Lung microvascular endothelial cell (primary cell): ENCODE data around the gene SH3RF2. TPM values are rescaled to one million over a fixed set of nuclear protein-coding genes. Genes with fewer than 3 reads are reported as not detected.
"Not testable (repeated sequence)": the region's sequence is repeated elsewhere in the genome, so short reads cannot be mapped to it uniquely, and the experiment has no call there.

Experiments used
- DNase-seq, 2 donors: peaks; one replicate each; pipeline versions ENCODE4 v3.0.0 to v3.0.0-alpha.2; 2010; ENCODE audit warnings: low read depth in 2 of 2
- total RNA-seq: library from RNA; depleted of rRNA; stranded (reverse); fragments of >200 nt; gene quantifications from 2 replicates; pipeline ENCODE4 v1.2.1, GENCODE V29; 2014

Gene SH3RF2
- total RNA-seq: 0.22 TPM in 1 of 2 replicates, not detected in the other

- peak; percentile 5 to 73 for DNase-seq
Measured at GRCh38 chr5:145936401-145937131, at the start of gene SH3RF2. SH3RF2 (plus strand) TSS chr5:145936578; CDS start chr5:145937929, 1,351 bp downstream.

- DNase-seq: no peak
Measured at GRCh38 chr5:145887217-145887616, 49.2 kb upstream of the SH3RF2 start.

GRCh38 chr5:145887976-145888574, 48.3 kb upstream of the SH3RF2 start:
- DNase-seq: peak; percentile 67 to 77

- DNase-seq: no peak
Measured at GRCh38 chr5:145889611-145890010, 46.8 kb upstream of the SH3RF2 start.

- DNase-seq: not testable (repeated sequence)
Measured at GRCh38 chr5:145891378-145891777, 45.0 kb upstream of the SH3RF2 start.

GRCh38 chr5:145898171-145898570, 38.2 kb upstream of the SH3RF2 start:
- DNase-seq: no peak

GRCh38 chr5:145902421-145902820, 34.0 kb upstream of the SH3RF2 start:
- no peak for DNase-seq

GRCh38 chr5:145903113-145903512, 33.3 kb upstream of the SH3RF2 start:
- no peak for DNase-seq

GRCh38 chr5:145903867-145904266, 32.5 kb upstream of the SH3RF2 start:
- DNase-seq: no peak

GRCh38 chr5:145904743-145905142, 31.6 kb upstream of the SH3RF2 start:
- DNase-seq: no peak

- peak in 1 of 2 donors; percentile 58 for DNase-seq
Measured at GRCh38 chr5:145906401-145906800, 30.0 kb upstream of the SH3RF2 start.

GRCh38 chr5:145908206-145908960, 28.0 kb upstream of the SH3RF2 start:
- DNase-seq: no peak

GRCh38 chr5:145911164-145911563, 25.2 kb upstream of the SH3RF2 start:
- DNase-seq: no peak

- DNase-seq: no peak
Measured at GRCh38 chr5:145912019-145912418, 24.4 kb upstream of the SH3RF2 start.

- DNase-seq: no peak
Measured at GRCh38 chr5:145912594-145912993, 23.8 kb upstream of the SH3RF2 start.

- DNase-seq: no peak
Measured at GRCh38 chr5:145913701-145914100, 22.7 kb upstream of the SH3RF2 start.

- DNase-seq: no peak
Measured at GRCh38 chr5:145915970-145916638, 20.3 kb upstream of the SH3RF2 start.

GRCh38 chr5:145917288-145917687, 19.1 kb upstream of the SH3RF2 start:
- DNase-seq: no peak

- DNase-seq: no peak
Measured at GRCh38 chr5:145918397-145918796, 18.0 kb upstream of the SH3RF2 start.

GRCh38 chr5:145919413-145919812, 17.0 kb upstream of the SH3RF2 start:
- DNase-seq: no peak

- DNase-seq: no peak
Measured at GRCh38 chr5:145920542-145921210, 15.7 kb upstream of the SH3RF2 start.
